ENCODE measurements around the gene ZFYVE21. TPM values are rescaled to one million over a fixed set of nuclear protein-coding genes. Genes with fewer than 3 reads are reported as not detected.

Gene ZFYVE21
- total and polyA plus RNA-seq, 9 donors = 75.6 to 111 (median 83.1) TPM

DNA sequence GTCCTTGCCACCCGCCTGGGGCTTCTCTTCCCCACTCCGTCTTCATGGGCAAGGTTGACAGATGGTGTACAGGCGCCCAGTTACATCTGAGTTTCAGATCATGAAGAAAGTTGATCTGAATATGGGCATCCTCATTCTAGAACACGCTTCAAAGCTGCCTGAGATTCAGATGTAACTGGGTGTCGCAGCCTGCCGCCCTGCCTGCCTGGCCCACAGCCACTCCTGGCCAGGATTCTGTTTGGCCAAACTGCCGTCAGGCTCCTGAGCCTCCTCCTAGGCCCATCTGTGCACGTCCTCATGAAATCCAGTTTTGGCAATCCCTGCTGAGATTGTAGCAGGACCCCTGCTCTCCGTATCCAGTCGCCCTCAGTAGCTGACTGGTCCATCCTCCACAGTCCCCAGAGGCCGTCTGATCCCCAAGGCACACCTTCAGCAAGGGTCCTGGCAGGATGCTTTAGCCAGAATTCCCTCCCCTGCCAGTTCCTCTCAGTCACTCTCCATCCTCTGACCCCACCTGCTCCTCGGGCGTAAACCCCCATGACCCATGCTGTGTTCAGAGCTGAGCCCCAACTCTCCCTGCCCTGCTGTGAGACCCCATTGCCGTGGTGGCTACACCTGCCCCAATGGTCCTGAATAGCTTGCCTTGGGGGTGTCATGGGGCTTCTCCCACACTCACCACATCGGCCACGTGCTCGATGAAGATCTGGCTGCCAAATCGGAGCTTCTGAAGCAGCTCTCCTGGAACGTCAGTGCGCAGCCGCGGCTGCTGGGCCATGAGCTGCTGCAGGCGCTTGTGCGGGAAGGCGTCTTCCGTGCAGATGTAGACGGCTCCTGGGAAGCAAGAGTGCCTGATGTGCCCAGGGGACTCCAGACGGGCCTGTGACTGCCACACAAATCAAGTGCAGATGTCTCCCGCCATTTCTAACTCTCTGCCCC lies 12.8 kb upstream of the ZFYVE21 start:
- WGBS, 3 donors = 82 to 87% (median 86%) methylated on average over 29 of the region's 29 CpGs
- H3K9me3 ChIP-seq = no peaks in the 10 kb centered on the region
- peaks cover 19% of the 10 kb centered on the region for H3K4me1 ChIP-seq (ENCODE audit: insufficient read depth)
- TF ChIP-seq EP300 (IDR thresholded peaks at IDR 0.05) = no peak
- TF ChIP-seq POLR2A (IDR thresholded peaks at IDR 0.05) = no peak
- TF ChIP-seq, protein P1, sequence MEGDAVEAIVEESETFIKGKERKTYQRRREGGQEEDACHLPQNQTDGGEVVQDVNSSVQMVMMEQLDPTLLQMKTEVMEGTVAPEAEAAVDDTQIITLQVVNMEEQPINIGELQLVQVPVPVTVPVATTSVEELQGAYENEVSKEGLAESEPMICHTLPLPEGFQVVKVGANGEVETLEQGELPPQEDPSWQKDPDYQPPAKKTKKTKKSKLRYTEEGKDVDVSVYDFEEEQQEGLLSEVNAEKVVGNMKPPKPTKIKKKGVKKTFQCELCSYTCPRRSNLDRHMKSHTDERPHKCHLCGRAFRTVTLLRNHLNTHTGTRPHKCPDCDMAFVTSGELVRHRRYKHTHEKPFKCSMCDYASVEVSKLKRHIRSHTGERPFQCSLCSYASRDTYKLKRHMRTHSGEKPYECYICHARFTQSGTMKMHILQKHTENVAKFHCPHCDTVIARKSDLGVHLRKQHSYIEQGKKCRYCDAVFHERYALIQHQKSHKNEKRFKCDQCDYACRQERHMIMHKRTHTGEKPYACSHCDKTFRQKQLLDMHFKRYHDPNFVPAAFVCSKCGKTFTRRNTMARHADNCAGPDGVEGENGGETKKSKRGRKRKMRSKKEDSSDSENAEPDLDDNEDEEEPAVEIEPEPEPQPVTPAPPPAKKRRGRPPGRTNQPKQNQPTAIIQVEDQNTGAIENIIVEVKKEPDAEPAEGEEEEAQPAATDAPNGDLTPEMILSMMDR (IDR thresholded peaks at IDR 0.05) = no peak
- H3K36me3 ChIP-seq = no peaks in the 10 kb centered on the region
- DNase-seq = peak in 1 of 5 donors; percentile 33
- no peaks in the 10 kb centered on the region for H3K27me3 ChIP-seq
- intact Hi-C loops (cut with DNase I) = no loop called here
- H3K4me3 ChIP-seq = no peak overlapping the region
- H3K27ac ChIP-seq = no peak overlapping the region

DNA sequence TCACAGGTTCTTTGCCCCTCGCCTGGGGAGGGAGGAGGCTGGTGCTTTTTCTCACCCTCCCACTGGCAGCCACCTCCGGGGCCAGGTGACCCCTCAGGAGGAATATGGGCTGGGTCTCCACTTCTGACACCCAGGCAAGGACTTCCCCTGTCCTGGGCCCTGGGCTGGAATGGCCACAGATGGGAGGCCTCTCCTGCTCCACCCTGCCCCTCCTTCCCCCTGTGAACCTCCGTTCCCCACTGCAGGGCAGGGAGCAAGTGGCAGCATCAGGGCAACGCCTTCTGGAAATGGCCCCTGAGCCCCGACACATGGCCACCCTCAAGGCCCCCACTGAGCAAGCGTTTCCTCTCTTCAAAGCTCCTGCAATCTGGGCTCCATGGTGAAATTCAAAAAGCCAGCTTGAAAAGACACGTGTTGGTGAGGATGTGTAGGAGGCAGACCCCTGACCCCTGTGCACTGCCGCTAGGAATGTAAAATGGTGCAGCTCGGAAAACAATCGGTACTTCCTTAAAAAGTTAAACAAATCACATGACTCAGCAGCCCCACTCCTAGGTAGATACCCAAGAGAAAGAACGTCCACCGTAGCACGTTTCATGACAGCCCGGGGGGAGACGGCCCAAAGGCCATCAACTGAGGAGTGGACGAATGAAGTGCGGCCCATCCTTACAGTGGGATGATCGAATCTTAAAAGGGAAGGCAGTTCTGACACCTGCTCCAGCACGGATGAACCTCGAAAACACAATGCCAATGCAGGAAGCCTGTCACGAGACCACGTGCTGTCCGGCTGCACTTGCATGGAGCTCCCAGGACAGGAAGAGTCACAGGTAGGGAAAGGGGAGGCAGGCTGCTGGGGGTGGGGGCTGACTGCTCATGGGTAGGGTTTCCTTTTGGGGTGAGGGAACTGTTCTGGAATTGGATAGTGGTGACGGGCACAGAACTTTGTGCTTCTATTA lies 11.9 kb upstream of the ZFYVE21 start:
- Histone ChIP-seq H3K27ac (peak overlapping the region in 1 of 2 donors; percentile 65), H3K4me1 (ENCODE audit: insufficient read depth) (peaks cover 14% of the 10 kb centered on the region), H3K4me3 (no peak overlapping the region), H3K9me3 (no peaks in the 10 kb centered on the region), H3K36me3 (no peaks in the 10 kb centered on the region), H3K27me3 (no peaks in the 10 kb centered on the region)
- intact Hi-C loops (cut with DNase I) = no loop called here
- 60 to 68% (median 66%) methylated on average over 24 of the region's 24 CpGs for WGBS, 3 donors
- DNase-seq = no peak
- TF ChIP-seq POLR2A (IDR thresholded peaks at IDR 0.05) (no peak), EP300 (IDR thresholded peaks at IDR 0.05) (no peak)
- TF ChIP-seq, protein P1 (IDR thresholded peaks at IDR 0.05) = no peak

DNA sequence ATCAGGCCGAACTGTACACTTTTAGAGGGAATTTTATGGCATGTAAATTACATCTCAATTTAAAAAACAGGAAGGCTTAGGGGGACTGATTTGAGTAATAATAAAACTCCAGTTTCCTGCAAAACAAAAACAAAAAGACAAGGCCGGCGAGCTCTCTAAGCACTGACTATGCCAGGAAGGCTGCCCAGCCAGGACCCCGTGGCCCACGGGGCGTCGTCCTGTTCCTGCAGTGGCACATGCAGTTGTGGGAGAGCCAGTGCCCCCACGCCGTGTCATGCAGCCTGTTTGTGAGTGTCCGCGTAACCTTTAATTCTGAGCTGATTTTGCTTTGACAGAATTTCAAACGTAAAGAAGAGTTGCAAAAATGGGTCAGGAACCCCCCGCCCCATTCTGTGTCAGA lies 10.9 kb upstream of the ZFYVE21 start:
- Histone ChIP-seq H3K36me3 (no peaks in the 10 kb centered on the region), H3K4me3 (no peak overlapping the region), H3K9me3 (no peaks in the 10 kb centered on the region), H3K4me1 (ENCODE audit: insufficient read depth) (peaks cover 14% of the 10 kb centered on the region), H3K27ac (peak overlapping the region in 1 of 2 donors; percentile 65), H3K27me3 (no peaks in the 10 kb centered on the region)
- no peak for TF ChIP-seq POLR2A (IDR thresholded peaks at IDR 0.05)
- TF ChIP-seq EP300 (IDR thresholded peaks at IDR 0.05) = no peak
- TF ChIP-seq, protein P1 (IDR thresholded peaks at IDR 0.05) = no peak
- WGBS, 3 donors = 40 to 67% (median 59%) methylated on average over 13 of the region's 13 CpGs
- DNase-seq = no peak
- intact Hi-C loops (cut with DNase I) = no loop called here

DNA sequence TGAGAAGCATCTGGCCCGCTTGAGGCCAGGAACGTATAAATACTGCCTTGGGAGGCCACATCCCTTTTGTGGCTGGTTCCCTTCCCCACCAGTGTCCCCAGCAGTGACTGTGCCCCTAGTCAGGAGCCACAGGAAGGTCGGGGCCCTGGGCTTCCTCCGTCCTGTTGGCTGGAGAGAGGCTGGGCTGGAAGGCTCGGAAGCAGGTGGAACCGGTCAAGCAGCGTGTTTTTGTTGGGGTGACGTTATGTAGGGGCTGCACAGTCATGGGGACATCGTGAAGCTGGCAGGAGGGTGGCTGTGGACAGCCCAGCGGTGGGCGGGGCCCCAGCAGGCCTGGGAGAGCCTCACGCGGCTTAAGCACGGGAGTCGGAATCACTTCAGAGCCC lies 10.5 kb upstream of the ZFYVE21 start:
- Histone ChIP-seq H3K36me3 (no peaks in the 10 kb centered on the region), H3K4me3 (no peak overlapping the region), H3K27me3 (no peaks in the 10 kb centered on the region), H3K27ac (peak overlapping the region in 1 of 2 donors; percentile 65), H3K4me1 (ENCODE audit: insufficient read depth) (peaks cover 14% of the 10 kb centered on the region), H3K9me3 (no peaks in the 10 kb centered on the region)
- 31 to 56% (median 43%) methylated on average over 15 of the region's 15 CpGs for WGBS, 3 donors
- DNase-seq = peak; percentile 64 to 78 (median 75)
- TF ChIP-seq, protein P1 (IDR thresholded peaks at IDR 0.05) = no peak
- TF ChIP-seq EP300 (IDR thresholded peaks at IDR 0.05) (no peak), POLR2A (IDR thresholded peaks at IDR 0.05) (no peak)
- intact Hi-C loops (cut with DNase I) = no loop called here

All from ovary (tissue), 9 donors.